Measurements from ENCODE around the gene MRPL22.
"Not testable (repeated sequence)": the region's sequence is repeated elsewhere in the genome, so short reads cannot be mapped to it uniquely, and the experiment has no call there.

The MRPL22 gene

DNA sequence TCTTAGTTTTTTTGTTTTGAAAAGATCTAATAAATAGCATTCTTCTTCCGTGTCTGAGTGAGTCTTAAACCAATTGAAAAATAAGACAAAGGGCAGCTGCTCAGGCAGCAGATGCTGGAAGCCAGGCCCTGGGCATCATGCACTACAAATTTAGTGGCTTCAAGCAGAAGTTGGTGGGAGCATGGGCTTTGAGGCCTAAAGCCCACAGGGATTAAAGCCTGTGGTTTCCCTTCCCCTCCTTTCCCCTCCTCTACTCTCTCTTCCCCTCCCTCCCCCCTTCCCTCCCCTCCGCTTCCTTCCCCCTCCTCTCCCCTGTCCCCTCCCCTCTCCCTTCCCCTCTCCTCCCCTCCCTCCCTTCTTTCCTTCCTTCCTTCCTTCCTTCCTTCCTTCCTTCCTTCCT is 52.6 kb downstream of the MRPL22 start:
- DNase-seq (ENCODE audit: low spot score): no peak

DNA sequence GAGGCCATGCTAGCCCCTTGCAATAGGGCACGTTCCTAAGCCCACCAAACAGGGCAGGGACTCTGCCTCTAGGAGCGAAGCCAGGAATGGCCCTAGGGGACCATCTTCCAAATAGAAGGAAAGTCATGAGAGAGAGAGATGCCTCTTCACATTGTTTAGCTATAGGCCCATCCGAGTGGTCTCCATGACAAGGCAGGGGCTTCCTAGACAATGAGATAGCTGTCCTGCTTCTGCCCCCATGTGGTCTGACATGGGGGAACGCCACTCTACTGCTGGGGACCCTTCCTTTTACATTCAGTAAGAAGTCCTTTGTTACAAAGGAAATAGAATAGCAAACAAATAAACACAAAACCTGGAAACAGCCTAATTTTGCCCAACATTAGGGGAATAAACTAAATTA is 54.8 kb downstream of the MRPL22 start:
- no peak for DNase-seq (ENCODE audit: low spot score)

DNA sequence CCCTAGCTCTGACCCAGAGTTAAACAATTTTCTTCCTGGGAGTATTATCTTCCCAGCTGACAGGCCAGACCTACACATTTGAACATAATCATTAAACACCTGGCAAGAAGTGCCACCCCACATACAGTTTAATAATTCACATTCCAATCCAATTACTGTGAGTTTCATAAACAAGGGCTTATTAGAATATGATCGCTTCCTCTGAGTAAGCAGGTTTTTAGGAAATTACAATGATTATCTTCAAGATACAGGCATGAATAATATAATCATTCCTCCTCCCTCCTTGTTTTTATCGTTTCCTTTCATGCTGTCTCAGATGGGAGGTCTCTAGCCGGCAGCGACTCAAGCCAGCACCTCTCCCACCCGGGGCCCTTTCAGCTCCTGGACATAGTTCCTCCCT is 56.9 kb downstream of the MRPL22 start:
- DNase-seq (ENCODE audit: low spot score): no peak

DNA sequence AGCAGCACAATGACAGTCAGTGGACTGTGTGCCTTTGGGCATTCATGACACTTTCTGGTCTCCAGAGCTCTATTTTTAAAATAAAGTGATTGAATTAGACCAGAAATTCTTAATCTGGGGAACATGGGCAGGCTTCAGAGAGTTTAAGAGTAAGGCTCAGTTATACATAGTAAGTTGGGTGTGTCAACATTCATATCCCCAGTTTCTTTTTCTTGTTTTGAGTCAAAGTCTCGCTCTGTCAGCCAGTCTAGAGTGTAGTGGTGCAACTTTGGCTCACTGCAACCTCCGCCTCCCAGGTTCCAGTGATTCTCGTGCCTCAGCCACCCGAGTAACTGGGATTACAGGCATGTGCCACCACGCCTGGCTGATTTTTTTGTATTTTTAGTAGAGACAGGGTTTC is 59.0 kb downstream of the MRPL22 start:
- DNase-seq (ENCODE audit: low spot score): no peak

DNA sequence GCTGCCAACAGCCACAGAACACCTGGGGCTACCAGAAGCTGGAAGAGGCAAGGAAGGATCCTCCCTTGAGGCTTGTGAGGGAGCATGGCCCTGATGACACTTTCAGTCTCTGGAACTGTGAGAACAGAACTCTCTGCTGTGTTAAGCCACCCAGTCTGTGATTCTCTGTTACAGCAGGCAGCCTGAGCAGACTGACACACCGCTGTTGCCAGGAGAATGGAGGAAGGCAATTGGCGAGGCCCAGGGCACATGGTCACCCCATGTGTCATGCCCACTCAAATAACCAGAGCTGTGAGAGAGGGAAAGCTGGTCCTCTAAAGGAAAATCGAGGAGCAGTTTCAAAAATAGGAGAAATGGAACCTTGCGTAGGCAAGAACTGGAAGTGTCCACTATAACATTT is 60.6 kb downstream of the MRPL22 start:
- no peak for DNase-seq (ENCODE audit: low spot score)

DNA sequence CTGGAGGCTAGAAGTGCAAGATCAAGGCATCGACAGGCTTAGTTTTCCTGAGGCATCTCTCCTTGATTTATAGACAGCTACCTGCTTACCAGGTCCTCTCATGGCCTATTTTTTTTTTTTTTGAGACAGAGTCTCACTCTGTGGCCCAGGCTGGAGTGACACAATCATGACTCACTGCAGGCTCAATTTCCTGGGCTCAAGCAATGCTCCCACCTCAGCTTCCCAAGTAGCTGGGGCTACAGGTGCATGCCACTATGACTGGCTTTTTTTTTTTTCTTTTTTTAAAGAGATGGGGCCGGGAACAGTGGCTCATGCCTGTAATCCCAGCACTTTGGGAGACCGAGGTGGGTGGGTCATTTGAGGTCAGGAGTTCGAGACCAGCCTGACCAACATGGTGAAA is 61.8 kb downstream of the MRPL22 start:
- not testable (repeated sequence) for DNase-seq (ENCODE audit: low spot score)

DNA sequence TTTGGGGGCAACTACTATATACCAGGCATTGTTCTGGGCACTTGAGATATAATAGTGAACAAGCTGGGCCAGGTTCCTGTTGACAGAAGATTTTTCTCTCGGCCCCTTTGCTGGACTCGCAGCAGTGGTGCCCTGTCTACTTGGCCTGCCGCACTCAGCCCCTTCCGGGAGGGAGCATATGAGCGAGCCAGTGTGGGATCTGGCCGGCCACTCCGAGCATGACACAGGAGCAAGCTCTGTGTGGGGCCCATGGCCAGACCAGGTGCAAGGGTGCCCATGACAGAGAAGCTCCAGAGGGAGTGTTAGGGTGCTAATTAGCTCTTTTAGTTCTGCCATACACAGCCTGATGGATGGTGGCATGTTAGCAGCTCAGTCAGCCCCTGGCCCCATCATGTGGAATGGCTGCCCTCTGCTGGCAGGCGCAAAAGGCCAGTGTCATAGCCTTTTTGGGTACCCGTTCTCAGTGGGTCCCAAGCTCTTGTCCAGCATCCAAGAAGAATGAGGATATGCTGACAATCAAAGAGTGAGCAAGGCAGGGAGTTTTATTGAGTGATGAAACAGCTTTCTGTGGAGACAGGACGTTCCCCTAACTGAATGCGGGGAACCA is 63.4 kb downstream of the MRPL22 start:
- DNase-seq (ENCODE audit: low spot score): peak; percentile 26

DNA sequence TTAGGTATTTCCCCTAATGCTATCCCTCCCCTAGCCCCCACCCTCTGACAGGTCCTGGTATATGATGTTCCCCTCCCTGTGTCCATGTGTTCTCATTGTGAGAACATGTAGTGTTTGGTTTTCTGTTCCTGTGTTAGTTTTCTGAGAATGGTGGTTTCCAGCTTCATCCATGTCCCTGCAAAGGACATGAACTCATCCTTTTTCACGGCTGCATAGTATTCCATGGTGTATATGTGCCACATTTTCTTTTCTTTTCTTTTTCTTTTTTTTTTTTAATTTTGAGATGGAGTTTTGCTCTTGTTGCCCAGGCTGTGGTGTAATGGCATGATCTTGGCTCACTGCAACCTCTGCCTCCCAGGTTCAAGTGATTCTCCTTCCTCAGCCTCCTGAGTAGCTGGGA is 65.4 kb downstream of the MRPL22 start:
- DNase-seq (ENCODE audit: low spot score): not testable (repeated sequence)

DNA sequence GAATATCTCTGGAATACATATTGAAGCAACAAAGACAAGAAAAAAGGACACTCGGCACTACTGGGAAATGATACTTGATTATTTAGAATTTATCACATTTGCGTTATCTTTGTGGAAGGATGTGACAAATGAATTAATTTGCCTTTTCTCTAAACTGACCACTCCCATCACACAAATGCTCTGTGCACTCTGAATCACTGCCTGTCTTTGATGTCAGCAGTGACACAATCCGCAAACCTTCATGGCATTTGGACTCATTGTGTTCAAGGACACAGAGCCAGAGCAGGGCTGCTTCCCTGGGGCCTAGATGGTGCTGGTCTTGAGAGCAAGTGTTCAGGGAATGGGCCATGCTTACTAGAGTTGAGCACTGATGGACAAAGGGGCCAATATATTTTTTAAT is 67.8 kb downstream of the MRPL22 start:
- DNase-seq (ENCODE audit: low spot score): no peak

DNA sequence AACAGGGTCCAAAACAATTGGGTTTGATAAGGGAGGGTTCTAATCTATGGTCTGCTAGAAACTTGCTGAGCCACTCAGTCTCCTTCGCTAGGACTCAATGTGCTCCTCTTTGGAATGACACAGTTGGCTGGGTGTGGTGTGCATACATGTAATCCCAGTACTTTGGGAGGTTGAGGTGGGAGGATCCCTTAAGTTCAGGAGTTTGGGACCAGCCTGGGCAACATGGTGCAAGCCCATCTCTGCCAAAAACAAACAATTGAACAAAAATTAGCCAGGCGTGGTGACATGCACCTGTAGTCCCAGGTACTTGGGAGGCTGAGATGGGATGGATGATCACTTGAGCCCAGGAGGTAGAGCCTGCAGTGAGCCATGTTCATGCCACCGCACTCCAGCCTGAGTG is 70.0 kb downstream of the MRPL22 start:
- DNase-seq (ENCODE audit: low spot score): no peak

DNA sequence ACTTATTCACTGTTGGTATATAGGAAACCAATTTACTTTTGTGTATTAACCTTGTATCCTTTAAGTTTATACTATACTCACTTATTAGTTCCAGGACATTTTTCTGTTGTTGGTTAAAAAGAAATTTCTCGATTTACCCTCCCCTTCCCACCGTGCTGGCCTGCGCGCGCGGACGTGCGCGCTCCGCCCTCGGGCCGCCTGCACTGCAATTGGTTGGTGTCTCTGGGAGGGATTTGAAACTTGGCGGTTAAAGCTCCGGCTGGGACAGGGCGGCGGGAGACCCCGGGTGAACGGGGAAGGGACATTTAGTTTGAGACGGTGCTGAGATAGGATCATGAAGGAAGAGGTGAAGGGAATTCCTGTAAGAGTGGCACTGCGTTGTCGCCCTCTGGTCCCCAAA is 72.7 kb downstream of the MRPL22 start, which contains the start of gene KIF4B:
Gene KIF4B, plus strand, starts transcription at position 230 of the 400 bp plus-strand sequence. Its CDS starts 105 bp downstream, at position 335.
- no peak for DNase-seq (ENCODE audit: low spot score)

DNA sequence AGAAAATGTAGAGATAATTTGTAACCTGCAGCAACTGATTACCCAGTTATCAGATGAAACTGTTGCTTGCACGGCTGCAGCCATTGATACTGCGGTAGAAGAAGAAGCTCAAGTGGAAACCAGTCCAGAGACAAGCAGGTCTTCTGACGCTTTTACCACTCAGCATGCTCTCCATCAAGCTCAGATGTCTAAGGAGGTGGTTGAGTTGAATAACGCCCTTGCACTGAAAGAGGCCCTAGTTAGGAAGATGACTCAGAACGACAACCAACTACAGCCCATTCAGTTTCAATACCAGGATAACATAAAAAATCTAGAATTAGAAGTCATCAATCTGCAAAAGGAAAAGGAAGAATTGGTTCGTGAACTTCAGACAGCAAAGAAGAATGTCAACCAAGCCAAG is 74.4 kb downstream of the MRPL22 start:
- DNase-seq (ENCODE audit: low spot score): no peak

DNA sequence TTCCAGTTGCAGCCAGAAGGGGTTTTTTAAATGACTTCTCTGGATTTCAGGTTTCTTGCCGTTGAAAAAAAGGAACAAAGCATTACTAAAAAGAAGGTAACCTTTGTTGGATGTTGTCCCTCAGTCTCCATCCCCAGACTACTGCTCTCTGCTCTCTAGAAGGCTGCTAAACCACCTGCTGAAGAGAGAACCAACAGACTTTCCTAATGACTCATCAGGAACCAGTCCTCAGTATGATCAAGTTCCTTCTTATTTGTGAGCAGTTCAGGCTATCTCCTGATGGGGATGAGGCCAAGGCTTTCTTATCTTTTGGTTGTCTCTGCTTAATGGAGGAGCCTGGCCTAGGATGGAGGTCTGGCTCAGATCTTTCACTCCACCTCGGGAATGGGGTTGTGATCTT is 76.7 kb downstream of the MRPL22 start:
- DNase-seq (ENCODE audit: low spot score): no peak

Measured in globus pallidus (tissue), 1 donor.